Measurements from ENCODE around the gene BANK1. TPM values are rescaled to one million over a fixed set of nuclear protein-coding genes. Genes with fewer than 3 reads are reported as not detected.
A peak's percentile ranks its signal among the peaks of the same experiment; 100 is the strongest.

Gene BANK1
- total RNA-seq, result 0.14 and 0.16 TPM in 2 replicates

DNA sequence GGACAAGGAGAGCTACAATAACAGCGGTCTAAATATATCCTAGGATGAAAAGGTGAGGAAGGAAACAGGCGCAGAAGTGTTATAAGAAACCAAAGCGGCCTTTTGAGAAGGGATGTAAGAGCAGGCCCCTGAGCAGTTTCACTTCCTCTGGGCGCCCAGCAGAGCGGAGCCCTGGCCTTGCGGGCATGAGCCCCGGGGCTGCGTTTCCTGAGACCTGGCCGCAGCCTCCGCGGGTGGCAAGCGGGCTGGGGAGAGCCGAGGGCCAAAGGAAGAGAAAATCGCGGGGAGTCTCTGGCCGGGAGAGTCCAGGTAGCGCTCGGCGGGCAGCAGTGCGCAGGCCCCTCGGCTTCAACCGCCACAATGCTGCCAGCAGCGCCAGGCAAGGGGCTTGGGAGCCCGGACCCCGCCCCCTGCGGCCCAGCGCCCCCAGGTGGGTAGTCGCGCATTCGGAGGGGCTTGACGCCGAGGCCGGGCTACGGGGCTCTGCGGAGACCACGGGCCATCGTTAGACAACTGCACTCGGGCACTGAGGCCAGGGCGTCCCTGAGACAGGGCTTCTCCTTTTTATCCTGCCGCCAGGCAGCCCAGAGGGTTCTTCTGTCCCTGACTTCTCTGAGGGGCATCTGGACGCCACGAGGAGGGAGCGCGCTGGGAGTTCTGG lies at the start of gene BANK1:
Gene BANK1, plus strand, starts transcription at position 210 of the 661 bp plus-strand sequence. Its CDS starts 151 bp downstream, at position 361.
- H3K27ac Mint-ChIP-seq, result no peak within 1 kb of the TSS

DNA sequence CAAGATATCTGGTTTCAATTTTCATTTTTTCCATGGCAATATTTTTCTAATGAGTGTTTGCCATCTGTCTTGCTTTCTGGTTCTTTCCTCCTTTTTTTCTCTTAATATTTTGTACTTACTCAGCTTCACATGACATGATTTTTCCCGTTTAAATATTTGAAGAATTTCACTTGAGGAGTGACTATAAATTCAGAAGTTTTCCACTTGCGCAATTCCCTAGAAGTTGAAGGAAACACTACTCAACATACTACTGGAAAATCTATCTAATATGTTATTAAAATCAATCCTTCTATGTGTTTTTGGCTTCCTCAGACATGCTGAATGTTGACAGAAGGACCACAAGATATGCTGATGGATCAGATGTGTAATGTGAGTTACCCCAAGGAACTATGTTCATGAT lies 36.8 kb upstream of the BANK1 start:
- Mint-ChIP-seq H3K36me3 (ENCODE audit: low read depth) (no peaks in the 10 kb centered on the region), H3K27me3 (ENCODE audit: low read depth) (no peaks in the 10 kb centered on the region), H3K27ac (no peak overlapping the region), H3K4me3 (ENCODE audit: low read depth) (no peak overlapping the region), H3K9me3 (no peaks in the 10 kb centered on the region), H3K4me1 (ENCODE audit: low read depth) (no peaks in the 10 kb centered on the region)
- intact Hi-C loops (cut with micrococcal nuclease), result no loop called here
- DNase-seq (ENCODE audit: low spot score), result no peak

More for the DNA sequence above, at the start of gene BANK1:
- H3K27me3 Mint-ChIP-seq (ENCODE audit: low read depth), result peaks cover 58% of the 10 kb centered on the region
- peaks cover 4% of the 10 kb centered on the region for H3K9me3 Mint-ChIP-seq
- H3K36me3 Mint-ChIP-seq (ENCODE audit: low read depth), result no peaks in the 10 kb centered on the region
- intact Hi-C loops (cut with micrococcal nuclease), result no loop called here
- H3K4me3 Mint-ChIP-seq (ENCODE audit: low read depth), result peak within 1 kb of the TSS; percentile 37
- DNase-seq (ENCODE audit: low spot score), result peak; percentile 18
- H3K4me1 Mint-ChIP-seq (ENCODE audit: low read depth), result peaks cover 11% of the 10 kb centered on the region

- Mint-ChIP-seq H3K27me3 (ENCODE audit: low read depth) (no peaks in the 10 kb centered on the region), H3K27ac (no peak overlapping the region), H3K4me1 (ENCODE audit: low read depth) (no peaks in the 10 kb centered on the region), H3K4me3 (ENCODE audit: low read depth) (no peak overlapping the region), H3K36me3 (ENCODE audit: low read depth) (no peaks in the 10 kb centered on the region), H3K9me3 (no peaks in the 10 kb centered on the region)
- intact Hi-C loops (cut with micrococcal nuclease), result no loop called here
- DNase-seq (ENCODE audit: low spot score), result no peak
Measured at GRCh38 chr4:101756181-101756580, 34.3 kb upstream of the BANK1 start.

GRCh38 chr4:101761405-101761804 lies 29.1 kb upstream of the BANK1 start:
- Mint-ChIP-seq H3K27ac (no peak overlapping the region), H3K27me3 (ENCODE audit: low read depth) (no peaks in the 10 kb centered on the region), H3K4me3 (ENCODE audit: low read depth) (no peak overlapping the region), H3K36me3 (ENCODE audit: low read depth) (no peaks in the 10 kb centered on the region), H3K9me3 (peaks cover 1% of the 10 kb centered on the region), H3K4me1 (ENCODE audit: low read depth) (no peaks in the 10 kb centered on the region)
- intact Hi-C loops (cut with micrococcal nuclease), result no loop called here
- no peak for DNase-seq (ENCODE audit: low spot score)

DNA sequence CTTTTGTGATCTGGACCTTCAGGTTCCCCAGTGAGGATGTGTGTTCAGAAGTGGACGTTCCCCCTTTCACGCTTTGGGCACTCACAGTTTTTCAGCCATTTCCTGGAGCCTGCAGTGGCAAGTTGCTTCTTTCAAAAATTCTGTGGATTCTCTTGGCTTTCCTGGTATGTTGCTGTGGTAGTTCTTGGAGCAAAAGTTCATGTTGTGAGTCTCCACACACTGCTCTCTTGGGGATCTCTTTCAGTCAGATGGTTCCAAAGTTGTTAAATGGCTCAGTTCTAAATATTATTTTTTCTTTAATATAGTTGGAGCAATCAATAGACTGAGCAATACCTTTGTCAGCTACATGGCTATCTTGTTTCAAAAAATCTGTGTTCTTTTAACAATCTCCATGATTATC lies 28.5 kb upstream of the BANK1 start:
- no peak for DNase-seq (ENCODE audit: low spot score)
- H3K9me3 Mint-ChIP-seq, result peaks cover 6% of the 10 kb centered on the region
- H3K4me1 Mint-ChIP-seq (ENCODE audit: low read depth), result no peaks in the 10 kb centered on the region
- no peak overlapping the region for H3K27ac Mint-ChIP-seq
- no peaks in the 10 kb centered on the region for H3K36me3 Mint-ChIP-seq (ENCODE audit: low read depth)
- H3K4me3 Mint-ChIP-seq (ENCODE audit: low read depth), result no peak overlapping the region
- no peaks in the 10 kb centered on the region for H3K27me3 Mint-ChIP-seq (ENCODE audit: low read depth)
- intact Hi-C loops (cut with micrococcal nuclease), result no loop called here

DNA sequence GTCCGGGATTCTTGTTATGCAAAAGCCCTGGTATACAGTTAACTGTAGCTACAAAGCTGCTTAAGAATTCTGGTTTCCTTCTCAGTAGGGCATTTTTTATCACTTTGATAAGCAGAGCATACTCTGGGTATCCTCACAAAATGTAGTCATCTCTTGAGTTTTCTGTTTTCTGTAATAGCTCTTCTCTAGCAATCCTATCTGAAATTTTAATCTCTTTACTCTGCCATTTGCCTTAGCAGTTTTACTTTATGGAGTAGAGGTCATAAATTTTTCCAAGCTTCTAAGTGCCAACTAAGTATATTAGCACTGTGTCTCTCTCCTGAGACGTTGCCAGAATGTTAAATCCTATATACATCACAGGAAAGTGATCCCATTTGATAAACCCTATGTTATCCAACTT lies 28.0 kb upstream of the BANK1 start:
- Mint-ChIP-seq H3K4me3 (ENCODE audit: low read depth) (no peak overlapping the region), H3K4me1 (ENCODE audit: low read depth) (no peaks in the 10 kb centered on the region), H3K27ac (no peak overlapping the region), H3K27me3 (ENCODE audit: low read depth) (no peaks in the 10 kb centered on the region), H3K9me3 (peaks cover 6% of the 10 kb centered on the region), H3K36me3 (ENCODE audit: low read depth) (no peaks in the 10 kb centered on the region)
- intact Hi-C loops (cut with micrococcal nuclease), result no loop called here
- no peak for DNase-seq (ENCODE audit: low spot score)

GRCh38 chr4:101763576-101763975 lies 27.0 kb upstream of the BANK1 start:
- Mint-ChIP-seq H3K27me3 (ENCODE audit: low read depth) (no peaks in the 10 kb centered on the region), H3K4me3 (ENCODE audit: low read depth) (no peak overlapping the region), H3K27ac (no peak overlapping the region), H3K9me3 (peaks cover 6% of the 10 kb centered on the region), H3K4me1 (ENCODE audit: low read depth) (no peaks in the 10 kb centered on the region), H3K36me3 (ENCODE audit: low read depth) (no peaks in the 10 kb centered on the region)
- DNase-seq (ENCODE audit: low spot score), result no peak
- intact Hi-C loops (cut with micrococcal nuclease), result no loop called here

- no peaks in the 10 kb centered on the region for H3K36me3 Mint-ChIP-seq (ENCODE audit: low read depth)
- H3K27ac Mint-ChIP-seq, result no peak overlapping the region
- intact Hi-C loops (cut with micrococcal nuclease), result no loop called here
- H3K9me3 Mint-ChIP-seq, result peaks cover 8% of the 10 kb centered on the region
- no peak for DNase-seq (ENCODE audit: low spot score)
- H3K4me3 Mint-ChIP-seq (ENCODE audit: low read depth), result no peak overlapping the region
- H3K27me3 Mint-ChIP-seq (ENCODE audit: low read depth), result no peaks in the 10 kb centered on the region
- H3K4me1 Mint-ChIP-seq (ENCODE audit: low read depth), result no peaks in the 10 kb centered on the region
Measured at GRCh38 chr4:101774807-101775206, 15.7 kb upstream of the BANK1 start.

- no peaks in the 10 kb centered on the region for H3K36me3 Mint-ChIP-seq (ENCODE audit: low read depth)
- intact Hi-C loops (cut with micrococcal nuclease), result no loop called here
- H3K4me3 Mint-ChIP-seq (ENCODE audit: low read depth), result no peak overlapping the region
- no peaks in the 10 kb centered on the region for H3K9me3 Mint-ChIP-seq
- H3K4me1 Mint-ChIP-seq (ENCODE audit: low read depth), result peaks cover 1% of the 10 kb centered on the region
- DNase-seq (ENCODE audit: low spot score), result no peak
- peaks cover 2% of the 10 kb centered on the region for H3K27me3 Mint-ChIP-seq (ENCODE audit: low read depth)
- no peak overlapping the region for H3K27ac Mint-ChIP-seq
Measured at GRCh38 chr4:101777431-101777830, 13.1 kb upstream of the BANK1 start.

DNA sequence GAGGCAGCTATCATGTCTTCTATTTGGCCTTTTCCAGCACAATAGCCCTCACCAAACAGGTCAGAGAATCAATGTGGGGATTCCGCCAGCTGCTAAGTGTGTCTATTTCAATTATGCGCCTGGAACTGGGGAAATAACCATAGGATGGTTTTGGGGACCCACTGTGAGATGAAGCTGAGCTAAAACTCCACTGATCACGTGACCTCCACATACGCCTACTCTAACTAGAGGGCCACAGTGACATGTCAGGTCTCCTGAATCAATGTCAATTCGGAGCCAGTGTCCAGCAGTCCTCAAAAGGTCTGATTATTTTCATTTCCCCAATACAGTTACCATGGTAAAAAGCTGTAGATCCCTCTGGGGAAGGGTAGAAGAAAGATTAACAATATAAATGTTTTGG lies 10.2 kb upstream of the BANK1 start:
- DNase-seq (ENCODE audit: low spot score), result no peak
- intact Hi-C loops (cut with micrococcal nuclease), result no loop called here
- Mint-ChIP-seq H3K27ac (no peak overlapping the region), H3K36me3 (ENCODE audit: low read depth) (no peaks in the 10 kb centered on the region), H3K4me3 (ENCODE audit: low read depth) (no peak overlapping the region), H3K27me3 (ENCODE audit: low read depth) (peaks cover 5% of the 10 kb centered on the region), H3K9me3 (no peaks in the 10 kb centered on the region), H3K4me1 (ENCODE audit: low read depth) (peaks cover 11% of the 10 kb centered on the region)

- Mint-ChIP-seq H3K9me3 (peaks cover 4% of the 10 kb centered on the region), H3K36me3 (ENCODE audit: low read depth) (no peaks in the 10 kb centered on the region), H3K4me3 (ENCODE audit: low read depth) (no peak overlapping the region), H3K27me3 (ENCODE audit: low read depth) (peaks cover 11% of the 10 kb centered on the region), H3K4me1 (ENCODE audit: low read depth) (peaks cover 16% of the 10 kb centered on the region), H3K27ac (no peak overlapping the region)
- intact Hi-C loops (cut with micrococcal nuclease), result no loop called here
- no peak for DNase-seq (ENCODE audit: low spot score)
Measured at GRCh38 chr4:101782546-101782945, 8.0 kb upstream of the BANK1 start.

- no peaks in the 10 kb centered on the region for H3K36me3 Mint-ChIP-seq (ENCODE audit: low read depth)
- H3K4me3 Mint-ChIP-seq (ENCODE audit: low read depth), result no peak overlapping the region
- intact Hi-C loops (cut with micrococcal nuclease), result no loop called here
- H3K27me3 Mint-ChIP-seq (ENCODE audit: low read depth), result peaks cover 25% of the 10 kb centered on the region
- DNase-seq (ENCODE audit: low spot score), result no peak
- H3K27ac Mint-ChIP-seq, result no peak overlapping the region
- H3K4me1 Mint-ChIP-seq (ENCODE audit: low read depth), result peaks cover 16% of the 10 kb centered on the region
- H3K9me3 Mint-ChIP-seq, result peaks cover 4% of the 10 kb centered on the region
Measured at GRCh38 chr4:101784957-101785356, 5.6 kb upstream of the BANK1 start.

DNA sequence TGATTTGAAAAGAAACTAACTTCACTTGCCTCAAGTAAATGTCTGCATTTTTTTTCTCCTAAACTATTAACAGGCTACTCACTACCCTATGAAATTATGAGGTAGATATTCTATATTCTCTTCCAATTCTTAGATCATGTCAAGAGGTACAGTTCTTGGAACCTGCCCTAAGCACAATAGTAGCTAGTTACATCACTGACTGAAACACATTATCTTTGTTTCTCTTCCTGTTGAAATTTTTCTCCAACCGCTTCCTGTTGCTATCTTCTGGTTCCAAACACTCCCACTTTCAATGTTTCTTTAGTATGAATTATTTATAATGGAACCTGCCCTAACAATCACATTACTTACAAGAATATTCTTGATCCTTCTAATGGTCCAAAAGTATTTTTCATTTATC lies 5.0 kb upstream of the BANK1 start:
- intact Hi-C loops (cut with micrococcal nuclease), result no loop called here
- Mint-ChIP-seq H3K9me3 (peaks cover 4% of the 10 kb centered on the region), H3K36me3 (ENCODE audit: low read depth) (no peaks in the 10 kb centered on the region), H3K27ac (no peak overlapping the region), H3K4me1 (ENCODE audit: low read depth) (peaks cover 20% of the 10 kb centered on the region), H3K4me3 (ENCODE audit: low read depth) (no peak overlapping the region), H3K27me3 (ENCODE audit: low read depth) (peaks cover 28% of the 10 kb centered on the region)
- no peak for DNase-seq (ENCODE audit: low spot score)
